Stomach (tissue), 4 donors: ENCODE results near the gene CFAP20.

Experiments used
- EP300 ChIP-seq: sonication (generic); formaldehyde crosslinking; IDR thresholded peaks from one replicate; pipeline ENCODE4 v1.6.1; 2017; ENCODE audit warnings: antibody characterized with exemption
- TF ChIP-seq, protein P1 (sequence below), 7 experiments: fragments of 450-650 bp in 4 of 7; fragments of 200-600 bp in 3 of 7; sonication (generic) in 3 of 7; IDR thresholded peaks; one replicate each; pipeline ENCODE4 v1.5.1; 2016 to 2019; ENCODE audit warnings: antibody characterized with exemption in 7 of 7, control low read depth in 2 of 7, mild to moderate bottlenecking in 1 of 7

DNA sequence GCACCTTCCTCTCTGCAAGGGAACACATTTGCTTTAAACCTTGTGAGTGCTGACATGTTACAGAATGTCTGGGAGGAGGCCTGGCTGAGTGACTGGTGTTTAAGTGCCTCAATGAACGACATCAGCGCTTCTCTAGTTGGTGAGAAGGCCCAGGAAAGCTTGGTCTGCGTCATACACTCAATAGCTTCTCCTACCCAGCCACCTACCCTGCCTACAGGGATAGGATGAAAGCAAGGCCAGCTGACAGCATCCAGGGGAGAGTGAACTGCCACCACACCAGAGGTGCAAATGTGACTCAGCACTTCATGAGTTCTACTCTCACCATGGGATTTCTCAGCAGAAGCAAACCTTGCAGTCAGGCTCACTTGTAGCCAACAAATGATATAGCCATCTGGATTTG lies 31.7 kb upstream of the CFAP20 start:
- TF ChIP-seq, protein P1, sequence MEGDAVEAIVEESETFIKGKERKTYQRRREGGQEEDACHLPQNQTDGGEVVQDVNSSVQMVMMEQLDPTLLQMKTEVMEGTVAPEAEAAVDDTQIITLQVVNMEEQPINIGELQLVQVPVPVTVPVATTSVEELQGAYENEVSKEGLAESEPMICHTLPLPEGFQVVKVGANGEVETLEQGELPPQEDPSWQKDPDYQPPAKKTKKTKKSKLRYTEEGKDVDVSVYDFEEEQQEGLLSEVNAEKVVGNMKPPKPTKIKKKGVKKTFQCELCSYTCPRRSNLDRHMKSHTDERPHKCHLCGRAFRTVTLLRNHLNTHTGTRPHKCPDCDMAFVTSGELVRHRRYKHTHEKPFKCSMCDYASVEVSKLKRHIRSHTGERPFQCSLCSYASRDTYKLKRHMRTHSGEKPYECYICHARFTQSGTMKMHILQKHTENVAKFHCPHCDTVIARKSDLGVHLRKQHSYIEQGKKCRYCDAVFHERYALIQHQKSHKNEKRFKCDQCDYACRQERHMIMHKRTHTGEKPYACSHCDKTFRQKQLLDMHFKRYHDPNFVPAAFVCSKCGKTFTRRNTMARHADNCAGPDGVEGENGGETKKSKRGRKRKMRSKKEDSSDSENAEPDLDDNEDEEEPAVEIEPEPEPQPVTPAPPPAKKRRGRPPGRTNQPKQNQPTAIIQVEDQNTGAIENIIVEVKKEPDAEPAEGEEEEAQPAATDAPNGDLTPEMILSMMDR (IDR thresholded peaks at IDR 0.05) = no peak
- no peak for TF ChIP-seq EP300
